ENCODE results near the gene HAAO.

The HAAO gene

GRCh38 chr2:42723465-42723864, 68.9 kb downstream of the HAAO start:
- no peak for TF ChIP-seq CTCF (IDR thresholded peaks at IDR 0.05; ENCODE audit: low read depth, low read length)
- Histone ChIP-seq H3K27me3 (no peaks in the 10 kb centered on the region), H3K36me3 (0 out of 2 replicates have a peak, but pooled peaks cover 2% of the 10 kb centered on the region)

GRCh38 chr2:42722320-42723190, 69.8 kb downstream of the HAAO start:
- Histone ChIP-seq H3K36me3 (0 out of 2 replicates have a peak, but pooled peaks cover 2% of the 10 kb centered on the region), H3K27me3 (no peaks in the 10 kb centered on the region), H3K4me1 (no peaks in the 10 kb centered on the region; the same call in 1 of the 2 replicates), H3K4me3 (ENCODE audit: low read depth, low read length) (no peak overlapping the region), H3K9me3 (no peaks in the 10 kb centered on the region)
- DNase-seq: no peak
- no peak for TF ChIP-seq CTCF (IDR thresholded peaks at IDR 0.05; ENCODE audit: low read depth, low read length)

More at GRCh38 chr2:42723465-42723864, 68.9 kb downstream of the HAAO start:
- Histone ChIP-seq H3K4me3 (ENCODE audit: low read depth, low read length) (no peak overlapping the region), H3K4me1 (no peaks in the 10 kb centered on the region; the same call in 1 of the 2 replicates), H3K9me3 (no peaks in the 10 kb centered on the region)
- no peak for DNase-seq

- no peak for TF ChIP-seq CTCF (IDR thresholded peaks at IDR 0.05; ENCODE audit: low read depth, low read length)
- H3K9me3 ChIP-seq: no peaks in the 10 kb centered on the region
- DNase-seq: no peak
- 0 out of 2 replicates have a peak, but pooled peaks cover 2% of the 10 kb centered on the region for H3K36me3 ChIP-seq
- no peaks in the 10 kb centered on the region; the same call in 1 of the 2 replicates for H3K4me1 ChIP-seq
- no peaks in the 10 kb centered on the region for H3K27me3 ChIP-seq
- no peak overlapping the region for H3K4me3 ChIP-seq (ENCODE audit: low read depth, low read length)
Measured at GRCh38 chr2:42721898-42722297, 70.5 kb downstream of the HAAO start.
